Osteocyte (in vitro differentiated cells): ENCODE results near the gene C1QTNF6. TPM values are rescaled to one million over a fixed set of nuclear protein-coding genes. Genes with fewer than 3 reads are reported as not detected.
A peak's percentile ranks its signal among the peaks of the same experiment; 100 is the strongest.

Experiments used
- DNase-seq: peaks from one replicate; pipeline ENCODE4 v3.0.0; 2021; ENCODE audit warnings: mixed read lengths; ENCODE audit not compliant: unreplicated experiment; ENCODE audit errors: extremely low spot score
- H3K27ac Mint-ChIP-seq: one replicate; pipeline ENCODE4 v1.8.0; 2021; ENCODE audit warnings: mild to moderate bottlenecking, mixed read lengths; ENCODE audit not compliant: unreplicated experiment
- H3K27me3 Mint-ChIP-seq: one replicate; pipeline ENCODE4 v1.8.0; 2021; ENCODE audit warnings: mixed read lengths; ENCODE audit not compliant: unreplicated experiment
- H3K36me3 Mint-ChIP-seq: one replicate; pipeline ENCODE4 v1.8.0; 2021; ENCODE audit warnings: mixed read lengths; ENCODE audit not compliant: unreplicated experiment
- H3K4me1 Mint-ChIP-seq: one replicate; pipeline ENCODE4 v1.8.0; 2021; ENCODE audit warnings: mixed read lengths; ENCODE audit not compliant: unreplicated experiment
- H3K4me3 Mint-ChIP-seq: one replicate; pipeline ENCODE4 v1.8.0; 2021; ENCODE audit warnings: mild to moderate bottlenecking, moderate library complexity, mixed read lengths; ENCODE audit not compliant: unreplicated experiment
- H3K9me3 Mint-ChIP-seq: one replicate; pipeline ENCODE4 v1.8.0; 2021; ENCODE audit warnings: mixed read lengths; ENCODE audit not compliant: unreplicated experiment
- CTCF ChIP-seq: fragments of 200-600 bp; sonication (generic); IDR thresholded peaks from 2 replicates; pipeline ENCODE4 v1.5.0; 2021; ENCODE audit warnings: antibody characterized with exemption, mild to moderate bottlenecking, moderate library complexity
- total RNA-seq: library from RNA; stranded (reverse); gene quantifications from 2 replicates; pipeline ENCODE4 v1.2.1, GENCODE V29; 2021

Gene C1QTNF6
- total RNA-seq, 1 donor from 2014 or later = 36.4 TPM

DNA sequence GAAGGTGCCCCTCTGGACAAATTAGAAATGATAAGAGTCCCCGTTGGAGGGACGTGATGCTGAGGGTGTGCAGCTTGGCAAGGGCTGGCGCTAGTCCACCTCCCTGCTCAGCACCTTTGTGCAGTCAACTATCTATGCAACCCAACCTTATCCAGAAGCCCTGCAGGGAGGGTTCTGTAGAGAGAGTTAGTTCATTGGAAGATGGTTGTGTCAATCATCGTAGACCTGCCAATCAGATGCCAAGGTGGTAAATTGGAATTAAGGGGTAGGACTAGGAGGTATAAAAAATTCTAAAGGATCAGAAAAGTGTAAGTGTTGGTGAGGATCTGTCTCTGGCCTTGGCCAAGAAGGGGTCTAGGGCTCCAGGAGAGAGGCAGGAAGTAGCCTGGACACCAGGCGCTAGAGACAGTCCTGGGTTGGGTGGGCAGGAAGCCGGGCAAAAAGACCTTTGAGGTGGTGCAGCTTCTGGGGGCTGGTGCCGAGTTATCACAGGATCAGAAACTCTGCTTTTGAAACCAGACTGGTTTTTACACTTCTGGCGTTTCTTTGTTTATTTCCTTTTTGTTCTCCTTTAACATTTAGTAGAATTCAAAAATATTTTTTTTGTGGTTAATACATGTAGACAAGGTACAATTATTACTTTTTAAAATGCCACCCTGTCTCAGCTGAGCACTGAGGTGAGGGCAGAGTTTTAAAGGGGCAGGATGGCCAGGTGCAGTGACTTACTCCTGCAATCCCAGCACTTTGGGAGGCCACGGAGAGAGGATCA lies 1.6 kb downstream of the C1QTNF6 start:
- DNase-seq = no peak
- peaks cover 11% of the 10 kb centered on the region for H3K36me3 Mint-ChIP-seq

GRCh38 chr22:37185646-37186227 lies 2.3 kb downstream of the C1QTNF6 start:
- Mint-ChIP-seq H3K27me3 (no peaks in the 10 kb centered on the region), H3K4me1 (peaks cover 34% of the 10 kb centered on the region), H3K36me3 (peaks cover 11% of the 10 kb centered on the region), H3K9me3 (no peaks in the 10 kb centered on the region), H3K4me3 (peak overlapping the region; percentile 63), H3K27ac (no peak overlapping the region)
- DNase-seq = no peak
- no peak for TF ChIP-seq CTCF

More for the DNA sequence above, 1.6 kb downstream of the C1QTNF6 start:
- Mint-ChIP-seq H3K4me3 (peak overlapping the region; percentile 63), H3K27ac (peak overlapping the region; percentile 87), H3K4me1 (peaks cover 34% of the 10 kb centered on the region), H3K27me3 (no peaks in the 10 kb centered on the region), H3K9me3 (no peaks in the 10 kb centered on the region)
- no peak for TF ChIP-seq CTCF

GRCh38 chr22:37184816-37185541 lies 3.1 kb downstream of the C1QTNF6 start:
- Mint-ChIP-seq H3K27me3 (no peaks in the 10 kb centered on the region), H3K4me3 (no peak overlapping the region), H3K27ac (no peak overlapping the region), H3K9me3 (no peaks in the 10 kb centered on the region), H3K36me3 (peaks cover 8% of the 10 kb centered on the region), H3K4me1 (peaks cover 34% of the 10 kb centered on the region)
- no peak for TF ChIP-seq CTCF
- no peak for DNase-seq

DNA sequence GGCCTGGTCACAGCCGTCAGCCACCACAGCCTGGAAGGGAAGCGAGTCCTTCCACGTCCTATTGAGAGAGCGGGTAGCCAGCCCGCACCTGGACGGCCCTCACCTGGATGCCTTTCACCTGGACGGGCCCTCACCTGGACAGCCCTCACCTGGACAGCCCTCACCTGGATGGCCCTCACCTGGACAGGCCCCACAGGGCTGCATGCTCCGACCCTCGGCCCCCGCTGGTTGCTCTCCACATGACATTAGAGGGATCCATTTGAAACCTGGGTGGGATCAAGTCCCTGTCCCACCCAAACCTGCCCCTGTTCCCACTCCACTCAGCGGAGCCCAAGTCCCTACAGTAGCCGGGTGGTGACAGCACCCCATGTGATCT lies 3.7 kb downstream of the C1QTNF6 start:
- H3K27ac Mint-ChIP-seq = no peak overlapping the region
- no peak overlapping the region for H3K4me3 Mint-ChIP-seq
- peaks cover 32% of the 10 kb centered on the region for H3K4me1 Mint-ChIP-seq
- peaks cover 8% of the 10 kb centered on the region for H3K36me3 Mint-ChIP-seq
- H3K27me3 Mint-ChIP-seq = no peaks in the 10 kb centered on the region
- H3K9me3 Mint-ChIP-seq = no peaks in the 10 kb centered on the region
- TF ChIP-seq CTCF = no peak
- DNase-seq = no peak
